Astrocyte (in vitro differentiated cells and primary cell): ENCODE measurements around the gene HSPB7. TPM values are rescaled to one million over a fixed set of nuclear protein-coding genes. Genes with fewer than 3 reads are reported as not detected.

Experiments used
- DNase-seq: peaks from one replicate; pipeline ENCODE4 v3.0.0-alpha.2; 2010; ENCODE audit warnings: low read depth
- FAIRE-seq: peaks from 2 replicates; lab custom pipeline; 2011; peaks lifted over from hg19 to GRCh38; lab: Jason Lieb, UNC
- H2AFZ ChIP-seq: 2 replicates; pipeline ENCODE4 v1.6.0; 2012; ENCODE audit warnings: low read depth, low read length, inconsistent platforms
- H3K27ac ChIP-seq: 2 replicates; pipeline ENCODE4 v1.5.1; 2011; ENCODE audit warnings: low read depth, low read length, inconsistent platforms
- H3K27me3 ChIP-seq: 2 replicates; pipeline ENCODE4 v1.6.0; 2011; ENCODE audit warnings: low read length, inconsistent platforms; ENCODE audit not compliant: insufficient read depth
- H3K36me3 ChIP-seq: 2 replicates; pipeline ENCODE4 v1.5.1; 2011; ENCODE audit warnings: low read length, inconsistent platforms; ENCODE audit not compliant: insufficient read depth
- H3K4me1 ChIP-seq: 2 replicates; pipeline ENCODE4 v1.5.1; 2011; ENCODE audit warnings: low read length, inconsistent platforms; ENCODE audit not compliant: insufficient read depth
- H3K4me2 ChIP-seq: 2 replicates; pipeline ENCODE4 v1.6.0; 2012; ENCODE audit warnings: low read length, inconsistent platforms
- H3K4me3 ChIP-seq: 2 replicates; pipeline ENCODE4 v1.5.1; 2011; ENCODE audit warnings: low read depth, mild to moderate bottlenecking, low read length, inconsistent platforms; ENCODE audit not compliant: insufficient read depth
- H3K79me2 ChIP-seq: 2 replicates; pipeline ENCODE4 v1.6.0; 2012; ENCODE audit warnings: mild to moderate bottlenecking, low read length, inconsistent platforms; ENCODE audit not compliant: insufficient read depth
- H3K9ac ChIP-seq: 2 replicates; pipeline ENCODE4 v1.6.0; 2012; ENCODE audit warnings: mild to moderate bottlenecking, low read length, inconsistent platforms
- H3K9me3 ChIP-seq: 2 replicates; pipeline ENCODE4 v1.5.1; 2012; ENCODE audit warnings: low read depth, mild to moderate bottlenecking, low read length, inconsistent platforms; ENCODE audit not compliant: insufficient read depth
- H4K20me1 ChIP-seq: 2 replicates; pipeline ENCODE4 v1.6.0; 2012; ENCODE audit warnings: low read length, inconsistent platforms; ENCODE audit not compliant: insufficient read depth
- H3K27ac Mint-ChIP-seq: one replicate; pipeline ENCODE4 v1.8.0; 2021; ENCODE audit warnings: mild to moderate bottlenecking, mixed read lengths; ENCODE audit not compliant: unreplicated experiment
- H3K27me3 Mint-ChIP-seq: one replicate; pipeline ENCODE4 v1.8.0; 2021; ENCODE audit warnings: low read depth, mixed read lengths; ENCODE audit not compliant: unreplicated experiment
- H3K36me3 Mint-ChIP-seq: one replicate; pipeline ENCODE4 v1.8.0; 2021; ENCODE audit warnings: low read depth, mixed read lengths; ENCODE audit not compliant: unreplicated experiment
- H3K4me1 Mint-ChIP-seq: one replicate; pipeline ENCODE4 v1.8.0; 2021; ENCODE audit warnings: low read depth, mixed read lengths; ENCODE audit not compliant: unreplicated experiment
- H3K4me3 Mint-ChIP-seq: one replicate; pipeline ENCODE4 v1.8.0; 2021; ENCODE audit warnings: mild to moderate bottlenecking, moderate library complexity, mixed read lengths; ENCODE audit not compliant: unreplicated experiment
- H3K9me3 Mint-ChIP-seq: one replicate; pipeline ENCODE4 v1.8.0; 2021; ENCODE audit warnings: mild to moderate bottlenecking, mixed read lengths; ENCODE audit not compliant: unreplicated experiment
- CTCF ChIP-seq: IDR thresholded peaks from 2 replicates; pipeline ENCODE4 v1.5.1; 2011; ENCODE audit warnings: low read depth, mild to moderate bottlenecking, inconsistent platforms, low read length, moderate library complexity; ENCODE audit not compliant: insufficient read depth
- EZH2 ChIP-seq: IDR thresholded peaks from 2 replicates; pipeline ENCODE4 v1.6.1; 2012; ENCODE audit warnings: mild to moderate bottlenecking, low read length, inconsistent platforms; ENCODE audit not compliant: insufficient read depth
- total RNA-seq: library from RNA; stranded (reverse); gene quantifications from 2 replicates; pipeline ENCODE4 v1.2.1, GENCODE V29; 2021

HSPB7 gene
- total RNA-seq, 1 donor from 2014 or later, result 0.45 TPM

GRCh38 chr1:15998929-15999328 is 18.9 kb downstream of the HSPB7 start:
- no peak overlapping the region for H3K4me2 ChIP-seq
- no peaks in the 10 kb centered on the region for H3K36me3 ChIP-seq
- no peaks in the 10 kb centered on the region for H4K20me1 ChIP-seq
- H3K4me1 ChIP-seq, result no peaks in the 10 kb centered on the region
- Mint-ChIP-seq H3K36me3 (no peaks in the 10 kb centered on the region), H3K9me3 (no peaks in the 10 kb centered on the region), H3K27ac (no peak overlapping the region), H3K4me1 (no peaks in the 10 kb centered on the region), H3K27me3 (peaks cover 17% of the 10 kb centered on the region), H3K4me3 (no peak overlapping the region)
- no peak for TF ChIP-seq EZH2
- no peak for TF ChIP-seq CTCF
- H3K27me3 ChIP-seq, result no peaks in the 10 kb centered on the region
- H3K9ac ChIP-seq, result no peak overlapping the region
- no peak overlapping the region for H3K27ac ChIP-seq
- no peaks in the 10 kb centered on the region for H3K9me3 ChIP-seq
- H3K79me2 ChIP-seq, result no peaks in the 10 kb centered on the region
- no peak for FAIRE-seq
- no peak for DNase-seq
- no peak overlapping the region for H3K4me3 ChIP-seq
- H2AFZ ChIP-seq, result no peak overlapping the region

- Histone ChIP-seq H3K4me2 (no peak overlapping the region), H4K20me1 (no peaks in the 10 kb centered on the region), H3K36me3 (no peaks in the 10 kb centered on the region), H2AFZ (no peak overlapping the region), H3K27me3 (no peaks in the 10 kb centered on the region), H3K27ac (no peak overlapping the region), H3K4me3 (no peak overlapping the region), H3K79me2 (no peaks in the 10 kb centered on the region), H3K9ac (no peak overlapping the region), H3K9me3 (no peaks in the 10 kb centered on the region), H3K4me1 (no peaks in the 10 kb centered on the region)
- no peak for DNase-seq
- Mint-ChIP-seq H3K4me3 (no peak overlapping the region), H3K36me3 (no peaks in the 10 kb centered on the region), H3K9me3 (no peaks in the 10 kb centered on the region), H3K27ac (no peak overlapping the region), H3K27me3 (peaks cover 17% of the 10 kb centered on the region), H3K4me1 (no peaks in the 10 kb centered on the region)
- no peak for FAIRE-seq
- TF ChIP-seq EZH2 (no peak), CTCF (no peak)
These were observed 20.1 kb downstream of the HSPB7 start for GRCh38 chr1:15997637-15998280.

DNA sequence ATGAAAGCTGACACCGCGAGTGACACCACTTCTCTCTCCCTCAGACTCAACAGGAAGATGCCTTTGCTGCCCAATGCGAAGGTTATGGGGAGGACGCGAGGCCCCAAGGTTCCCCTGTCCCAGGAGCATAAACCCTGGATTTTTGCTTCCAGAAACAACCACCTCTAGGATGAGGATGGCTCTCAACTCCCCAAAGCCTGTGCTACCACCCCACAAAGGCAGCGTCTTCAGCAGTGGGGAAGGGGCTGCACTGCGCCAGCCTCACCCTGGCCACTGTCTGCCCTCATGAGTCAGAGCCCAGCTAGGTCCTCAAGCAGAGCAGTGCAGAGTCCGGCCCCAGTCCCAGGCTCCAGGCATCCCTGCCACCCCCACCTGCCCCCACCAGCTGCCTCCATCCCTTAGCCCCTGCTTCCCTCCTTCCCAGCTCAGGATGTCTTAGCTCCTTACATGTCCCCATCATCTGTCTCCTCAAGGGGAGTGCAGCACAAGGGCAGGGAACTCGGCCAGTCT is 20.7 kb downstream of the HSPB7 start:
- Histone ChIP-seq H2AFZ (no peak overlapping the region), H3K4me3 (no peak overlapping the region), H3K27me3 (no peaks in the 10 kb centered on the region), H3K9ac (no peak overlapping the region), H3K27ac (no peak overlapping the region), H3K4me1 (no peaks in the 10 kb centered on the region), H3K79me2 (no peaks in the 10 kb centered on the region), H3K36me3 (no peaks in the 10 kb centered on the region), H3K9me3 (no peaks in the 10 kb centered on the region), H4K20me1 (no peaks in the 10 kb centered on the region), H3K4me2 (no peak overlapping the region)
- H3K36me3 Mint-ChIP-seq, result no peaks in the 10 kb centered on the region
- FAIRE-seq (no peak), DNase-seq (no peak)
- no peaks in the 10 kb centered on the region for H3K9me3 Mint-ChIP-seq
- H3K4me1 Mint-ChIP-seq, result no peaks in the 10 kb centered on the region
- peaks cover 21% of the 10 kb centered on the region for H3K27me3 Mint-ChIP-seq
- no peak overlapping the region for H3K4me3 Mint-ChIP-seq
- TF ChIP-seq CTCF (no peak), EZH2 (no peak)
- no peak overlapping the region for H3K27ac Mint-ChIP-seq
